ENCODE data around the gene MBTD1.

MBTD1 gene

GRCh38 chr17:51152766-51153209 is 107.1 kb downstream of the MBTD1 start:
- no peak for DNase-seq (ENCODE audit: low spot score in 2 of 2)
- H3K36me3 Mint-ChIP-seq = peaks cover 34% of the 10 kb centered on the region
- no peak overlapping the region for H3K27ac Mint-ChIP-seq
- H3K4me3 Mint-ChIP-seq = no peak overlapping the region
- ATAC-seq = no peak
- no peaks in the 10 kb centered on the region for H3K9me3 Mint-ChIP-seq
- peaks cover 8% of the 10 kb centered on the region for H3K4me1 Mint-ChIP-seq

DNA sequence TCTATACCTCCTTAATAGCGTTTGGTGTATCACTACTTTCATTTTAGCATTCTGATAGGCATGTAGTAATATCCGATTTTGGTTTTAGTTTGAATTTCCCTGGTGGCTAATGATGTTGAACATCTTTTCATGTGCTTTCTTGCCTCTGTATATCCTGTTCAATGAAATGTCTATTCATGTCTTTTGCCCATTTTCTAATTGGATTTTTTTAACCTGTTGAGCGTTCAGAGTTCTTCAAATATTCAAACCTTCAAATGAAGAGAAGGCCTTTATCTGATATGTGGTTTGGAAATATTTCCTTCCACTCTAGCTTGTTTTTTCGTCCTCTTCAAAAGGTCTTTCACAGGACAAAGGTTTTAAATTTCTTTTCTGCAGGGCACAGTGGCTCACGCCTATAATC is 108.9 kb downstream of the MBTD1 start:
- no peak overlapping the region for H3K4me3 Mint-ChIP-seq
- H3K9me3 Mint-ChIP-seq = no peaks in the 10 kb centered on the region
- no peak overlapping the region for H3K27ac Mint-ChIP-seq
- DNase-seq (ENCODE audit: low spot score in 2 of 2) (no peak), ATAC-seq (no peak)
- H3K4me1 Mint-ChIP-seq = peaks cover 21% of the 10 kb centered on the region
- H3K36me3 Mint-ChIP-seq = peaks cover 20% of the 10 kb centered on the region

DNA sequence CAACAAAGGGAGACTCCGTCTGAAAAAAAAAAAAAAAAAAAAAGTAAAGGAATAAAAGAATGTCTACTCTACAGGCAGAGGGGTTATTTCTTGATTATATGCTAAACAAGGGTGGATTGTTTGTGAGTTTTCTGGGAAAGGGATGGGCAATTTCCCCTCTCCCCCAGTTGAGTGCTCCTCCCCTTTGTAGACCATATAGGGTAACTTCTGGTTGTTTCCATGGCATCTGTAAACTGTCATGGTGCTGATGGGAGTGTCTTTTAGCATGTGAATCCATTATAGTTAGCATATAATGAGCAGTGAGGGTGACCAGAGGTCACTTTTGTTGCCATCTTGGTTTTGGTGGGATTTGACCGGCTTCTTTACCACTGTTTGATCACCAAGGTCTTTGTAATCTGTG is 110.7 kb downstream of the MBTD1 start:
- H3K27ac Mint-ChIP-seq = no peak overlapping the region
- no peaks in the 10 kb centered on the region for H3K9me3 Mint-ChIP-seq
- DNase-seq (ENCODE audit: low spot score in 2 of 2) (no peak), ATAC-seq (no peak)
- H3K4me1 Mint-ChIP-seq = peaks cover 22% of the 10 kb centered on the region
- H3K36me3 Mint-ChIP-seq = peaks cover 5% of the 10 kb centered on the region
- no peak overlapping the region for H3K4me3 Mint-ChIP-seq

DNA sequence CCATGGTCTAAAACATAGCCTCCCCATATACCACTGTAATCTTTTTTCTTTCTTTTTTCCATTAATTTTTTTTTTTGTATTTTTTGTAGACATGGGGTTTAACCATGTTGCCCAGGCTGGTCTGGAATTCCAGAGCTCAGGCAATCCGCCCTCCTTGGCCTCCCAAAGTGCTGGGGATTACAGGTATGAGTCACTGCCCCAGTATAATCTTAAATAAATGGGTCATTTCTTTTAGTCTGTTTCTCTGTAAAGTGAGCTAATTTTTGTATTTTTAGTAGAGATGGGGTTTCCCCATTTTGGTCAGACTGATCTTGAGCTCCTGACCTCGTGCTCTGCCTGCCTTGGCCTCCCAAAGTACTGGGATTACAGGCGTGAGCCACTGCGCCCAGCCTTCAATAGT is 112.2 kb downstream of the MBTD1 start:
- Mint-ChIP-seq H3K9me3 (no peaks in the 10 kb centered on the region), H3K27ac (peak overlapping the region; percentile 97), H3K4me1 (peaks cover 22% of the 10 kb centered on the region), H3K4me3 (peak overlapping the region; percentile 64), H3K36me3 (peaks cover 5% of the 10 kb centered on the region)
- no peak for DNase-seq (ENCODE audit: low spot score in 2 of 2)
- peak; percentile 76 for ATAC-seq

DNA sequence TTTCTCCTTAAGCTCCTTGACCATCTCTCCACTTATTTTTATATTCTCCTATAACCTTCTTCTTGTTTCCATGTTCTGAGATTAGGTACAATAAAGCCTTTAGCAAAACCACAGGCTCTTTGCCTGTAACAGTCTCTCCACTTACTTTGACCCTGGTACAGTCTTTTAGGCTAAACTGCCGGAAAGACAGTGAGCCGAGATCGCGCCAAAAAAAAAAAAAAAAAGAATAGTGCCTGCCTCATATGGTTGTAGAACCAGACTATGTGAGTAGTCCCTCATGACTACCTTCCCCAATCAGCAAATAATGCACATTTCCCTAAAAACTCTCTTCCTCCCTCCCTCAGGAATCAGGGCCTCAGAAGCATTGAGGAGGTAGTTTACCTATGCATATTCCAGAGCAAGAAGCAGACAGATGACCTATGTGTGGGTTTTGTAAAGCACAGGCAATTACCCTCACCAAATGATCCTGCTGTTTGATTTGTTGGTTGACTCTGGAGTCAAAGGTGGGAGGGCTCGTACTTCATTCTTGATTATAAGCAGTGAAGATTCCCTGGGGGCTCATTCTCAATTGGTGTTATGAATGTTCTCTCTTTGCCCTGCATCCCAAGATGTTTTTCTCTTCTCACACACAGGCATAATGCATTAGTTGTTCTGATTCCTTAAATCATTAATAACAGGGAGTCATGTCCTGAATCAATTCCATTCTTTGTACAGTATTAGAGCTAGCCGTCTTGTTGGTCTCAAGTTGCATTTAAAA is 115.4 kb downstream of the MBTD1 start:
- ATAC-seq (no peak), DNase-seq (ENCODE audit: low spot score in 2 of 2) (no peak)
- no peak overlapping the region for H3K27ac Mint-ChIP-seq
- peaks cover 22% of the 10 kb centered on the region for H3K4me1 Mint-ChIP-seq
- H3K36me3 Mint-ChIP-seq = peaks cover 5% of the 10 kb centered on the region
- no peak overlapping the region for H3K4me3 Mint-ChIP-seq
- H3K9me3 Mint-ChIP-seq = no peaks in the 10 kb centered on the region

DNA sequence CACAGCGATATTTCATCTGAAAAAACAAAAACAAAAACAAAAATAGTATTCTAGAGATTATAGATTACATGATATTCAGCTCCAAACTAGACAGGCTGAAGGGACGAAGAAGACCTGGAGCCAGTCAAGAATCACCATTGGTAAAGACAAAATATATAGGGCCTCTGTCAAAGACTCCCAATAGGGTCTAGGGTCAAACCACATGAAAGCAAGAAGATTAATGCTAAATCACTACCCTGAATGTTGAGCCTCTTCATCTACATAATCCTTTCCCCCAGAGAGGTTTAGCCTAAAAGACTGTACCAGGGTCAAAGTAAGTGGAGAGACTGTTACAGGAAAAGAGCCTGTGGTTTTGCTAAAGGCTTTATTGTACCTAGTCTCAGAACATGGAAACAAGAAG is 117.3 kb downstream of the MBTD1 start:
- Mint-ChIP-seq H3K9me3 (no peaks in the 10 kb centered on the region), H3K36me3 (peaks cover 2% of the 10 kb centered on the region), H3K27ac (no peak overlapping the region), H3K4me1 (peaks cover 17% of the 10 kb centered on the region), H3K4me3 (no peak overlapping the region)
- ATAC-seq (no peak), DNase-seq (ENCODE audit: low spot score in 2 of 2) (no peak)

DNA sequence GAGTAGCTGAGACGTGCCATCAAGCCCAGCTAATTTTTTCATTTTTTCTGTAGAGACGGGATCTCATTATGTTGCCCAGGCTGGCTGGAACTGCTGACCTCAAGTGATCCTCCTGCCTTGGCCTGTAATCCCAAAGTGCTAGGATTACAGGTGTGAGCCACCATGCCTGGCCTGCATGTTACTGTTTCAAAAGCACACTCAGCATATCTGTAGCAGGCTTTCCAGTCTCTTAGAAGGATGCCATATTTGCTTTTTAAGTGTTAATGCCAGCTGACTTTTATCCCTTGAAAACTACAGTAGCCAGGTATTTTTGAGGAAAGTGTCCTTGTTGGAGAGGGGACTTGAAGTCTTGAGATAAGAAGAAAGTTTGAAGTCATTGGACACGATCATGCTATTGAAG is 123.9 kb downstream of the MBTD1 start:
- no peaks in the 10 kb centered on the region for H3K36me3 Mint-ChIP-seq
- no peaks in the 10 kb centered on the region for H3K9me3 Mint-ChIP-seq
- ATAC-seq = no peak
- H3K4me3 Mint-ChIP-seq = no peak overlapping the region
- no peak for DNase-seq (ENCODE audit: low spot score in 2 of 2)
- H3K27ac Mint-ChIP-seq = no peak overlapping the region
- H3K4me1 Mint-ChIP-seq = peaks cover 13% of the 10 kb centered on the region

- no peaks in the 10 kb centered on the region for H3K9me3 Mint-ChIP-seq
- no peak overlapping the region for H3K4me3 Mint-ChIP-seq
- H3K27ac Mint-ChIP-seq = no peak overlapping the region
- ATAC-seq (no peak), DNase-seq (ENCODE audit: low spot score in 2 of 2) (no peak)
- peaks cover 13% of the 10 kb centered on the region for H3K4me1 Mint-ChIP-seq
- H3K36me3 Mint-ChIP-seq = no peaks in the 10 kb centered on the region
These were observed 126.5 kb downstream of the MBTD1 start for GRCh38 chr17:51133365-51133764.

GRCh38 chr17:51132964-51133319 is 126.9 kb downstream of the MBTD1 start:
- Mint-ChIP-seq H3K9me3 (no peaks in the 10 kb centered on the region), H3K27ac (no peak overlapping the region), H3K36me3 (no peaks in the 10 kb centered on the region), H3K4me1 (peaks cover 13% of the 10 kb centered on the region), H3K4me3 (no peak overlapping the region)
- no peak for DNase-seq (ENCODE audit: low spot score in 2 of 2)
- ATAC-seq = peak; percentile 75

- peak; percentile 43 for ATAC-seq
- no peak for DNase-seq (ENCODE audit: low spot score in 2 of 2)
- no peaks in the 10 kb centered on the region for H3K9me3 Mint-ChIP-seq
- no peak overlapping the region for H3K4me3 Mint-ChIP-seq
- peaks cover 8% of the 10 kb centered on the region for H3K4me1 Mint-ChIP-seq
- no peaks in the 10 kb centered on the region for H3K36me3 Mint-ChIP-seq
- no peak overlapping the region for H3K27ac Mint-ChIP-seq
These were observed 131.8 kb downstream of the MBTD1 start for GRCh38 chr17:51128076-51128475.

Data from stimulated activated effector memory CD8-positive, alpha-beta T cell treated with anti-CD3 and anti-CD28 coated beads, Interleukin-12 subunit alpha, Interleukin-12 subunit beta, amount 100 ng/mL, for 72 hours (primary cell).